HG03558 (cell line): ENCODE measurements around the gene WDR77.

Experiments used
- ATAC-seq: cut with Tn5 transposase; IDR thresholded peaks from one replicate; pipeline ENCODE4 v1.9.1; 2021; ENCODE audit warnings: moderate number of reproducible peaks; ENCODE audit not compliant: unreplicated experiment; ENCODE audit errors: extremely low read depth

Gene WDR77

GRCh38 chr1:111448918-111449702 is at the start of gene WDR77, which contains the start of gene ATP5PB:
Gene WDR77 (minus strand): TSS chr1:111449256. CDS start chr1:111449169, 87 bp downstream.
Gene ATP5PB (plus strand): TSS chr1:111449464. CDS start chr1:111449542, 78 bp downstream.
- ATAC-seq: peak; percentile 82

GRCh38 chr1:111497592-111497991 is 48.5 kb upstream of the WDR77 start:
- ATAC-seq: no peak

- no peak for ATAC-seq
Observed at GRCh38 chr1:111496398-111496797, 47.3 kb upstream of the WDR77 start.

GRCh38 chr1:111491070-111491469 is 42.0 kb upstream of the WDR77 start:
- no peak for ATAC-seq

- no peak for ATAC-seq
Observed at GRCh38 chr1:111490220-111490619, 41.2 kb upstream of the WDR77 start.

- ATAC-seq: no peak
Observed at GRCh38 chr1:111489604-111490003, 40.5 kb upstream of the WDR77 start.

- no peak for ATAC-seq
Observed at GRCh38 chr1:111488669-111489068, 39.6 kb upstream of the WDR77 start.

- no peak for ATAC-seq
Observed at GRCh38 chr1:111487133-111487532, 38.1 kb upstream of the WDR77 start.

- no peak for ATAC-seq
Observed at GRCh38 chr1:111486431-111486830, 37.4 kb upstream of the WDR77 start.

- no peak for ATAC-seq
Observed at GRCh38 chr1:111484391-111485026, 35.5 kb upstream of the WDR77 start.

GRCh38 chr1:111483876-111484275 is 34.8 kb upstream of the WDR77 start:
- no peak for ATAC-seq

- ATAC-seq: no peak
Observed at GRCh38 chr1:111483166-111483565, 34.1 kb upstream of the WDR77 start.

GRCh38 chr1:111481387-111482221 is 32.5 kb upstream of the WDR77 start:
- no peak for ATAC-seq

- no peak for ATAC-seq
Observed at GRCh38 chr1:111480674-111481073, 31.6 kb upstream of the WDR77 start.

- no peak for ATAC-seq
Observed at GRCh38 chr1:111476761-111477309, 27.8 kb upstream of the WDR77 start.

GRCh38 chr1:111476214-111476613 is 27.2 kb upstream of the WDR77 start:
- ATAC-seq: no peak

- no peak for ATAC-seq
Observed at GRCh38 chr1:111475701-111476100, 26.6 kb upstream of the WDR77 start.

GRCh38 chr1:111474521-111474920 is 25.5 kb upstream of the WDR77 start:
- ATAC-seq: no peak

- no peak for ATAC-seq
Observed at GRCh38 chr1:111474106-111474505, 25.1 kb upstream of the WDR77 start.

- no peak for ATAC-seq
Observed at GRCh38 chr1:111471538-111471937, 22.5 kb upstream of the WDR77 start.

- no peak for ATAC-seq
Observed at GRCh38 chr1:111471012-111471411, 22.0 kb upstream of the WDR77 start.
